RWPE2 (cell line): Measurements from ENCODE around the gene MED13.

Source experiments
- ATAC-seq: fragments of 200-7000 bp; cut with Tn5 transposase; 3 replicates; pipeline ENCODE4 v1.9.1; 2021; ENCODE audit warnings: low read depth
- DNase-seq: peaks from one replicate; pipeline ENCODE4 v3.0.0-alpha.2; 2020; ENCODE audit warnings: low spot score
- H3K27ac ChIP-seq: fragments of 450-650 bp; 2 replicates; pipeline ENCODE4 v1.5.1; 2017; ENCODE audit warnings: mild to moderate bottlenecking; ENCODE audit not compliant: poor library complexity, severe bottlenecking
- H3K27me3 ChIP-seq: fragments of 250-450 bp; sonication (Bioruptor Pico); 2 replicates; pipeline ENCODE4 v1.5.1; 2021; ENCODE audit warnings: mild to moderate bottlenecking, moderate library complexity; ENCODE audit not compliant: insufficient read depth, poor library complexity, severe bottlenecking
- H3K36me3 ChIP-seq: fragments of 250-450 bp; sonication (Bioruptor Pico); 2 replicates; pipeline ENCODE4 v1.5.1; 2020; ENCODE audit warnings: low read depth, mild to moderate bottlenecking, moderate library complexity
- H3K4me1 ChIP-seq: fragments of 250-450 bp; sonication (Bioruptor Pico); 2 replicates; pipeline ENCODE4 v1.5.1; 2021; ENCODE audit warnings: mild to moderate bottlenecking, moderate library complexity; ENCODE audit not compliant: insufficient read depth, poor library complexity, severe bottlenecking
- H3K4me3 ChIP-seq: fragments of 250-450 bp; sonication (Bioruptor Pico); 2 replicates; pipeline ENCODE4 v1.5.1; 2021; ENCODE audit warnings: mild to moderate bottlenecking, moderate library complexity; ENCODE audit not compliant: severe bottlenecking
- H3K9me3 ChIP-seq: fragments of 250-450 bp; sonication (Bioruptor Pico); 2 replicates; pipeline ENCODE4 v1.5.1; 2021; ENCODE audit warnings: mild to moderate bottlenecking, moderate library complexity; ENCODE audit not compliant: severe bottlenecking
- TF ChIP-seq, protein P1 (sequence below): fragments of 450-650 bp; IDR thresholded peaks from one replicate; pipeline ENCODE4 v1.5.1; 2017; ENCODE audit warnings: mild to moderate bottlenecking, moderate library complexity; ENCODE audit not compliant: poor library complexity, severe bottlenecking

The MED13 gene

DNA sequence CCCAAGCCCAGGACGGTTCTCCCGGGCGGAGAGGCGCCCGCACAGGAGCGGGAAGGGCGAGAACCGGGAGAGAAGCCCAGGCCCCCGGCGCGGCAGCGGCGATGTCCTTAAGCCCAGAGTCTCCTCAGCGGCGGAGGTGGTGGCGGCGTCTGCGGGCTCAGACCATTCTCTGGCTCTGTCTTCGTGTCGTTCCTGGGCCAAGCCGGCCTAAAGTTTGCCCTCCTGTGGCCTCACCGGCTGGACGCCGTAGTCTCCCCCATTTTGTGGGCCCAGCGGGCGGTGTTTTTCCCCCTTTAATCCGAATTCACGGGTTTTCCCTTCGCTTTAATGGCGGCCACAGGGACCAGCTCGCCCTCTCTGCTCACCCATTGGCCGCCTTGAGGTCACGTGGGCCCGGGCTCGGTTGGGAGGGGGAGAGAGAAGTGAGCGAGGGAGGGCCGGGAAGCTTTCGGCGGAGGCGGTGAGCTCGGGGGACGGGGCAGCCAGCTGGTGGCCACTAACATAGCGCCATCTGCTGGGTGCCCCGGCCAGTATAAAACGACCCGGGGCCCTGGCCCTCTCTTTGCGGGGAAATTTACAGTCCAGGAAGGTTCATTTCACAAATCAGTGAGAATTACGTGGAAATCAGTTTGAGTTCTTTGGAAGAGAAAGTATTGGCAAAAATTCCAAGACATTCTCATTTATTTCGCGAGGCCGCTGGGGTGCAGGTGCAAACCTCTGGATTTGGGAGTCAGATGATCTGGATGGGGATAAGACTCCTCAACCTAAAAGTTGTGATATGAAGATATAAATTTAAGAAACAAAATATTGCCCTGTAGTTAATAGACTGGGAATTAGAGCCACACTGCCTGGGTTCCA, 762 bp upstream of the MED13 start:
- DNase-seq (peak; percentile 99), ATAC-seq (peak; percentile 95)
- H3K36me3 ChIP-seq: peaks cover 30% of the 10 kb centered on the region
- no peaks in the 10 kb centered on the region for H3K9me3 ChIP-seq
- peak overlapping the region; percentile 93 for H3K4me3 ChIP-seq
- H3K27ac ChIP-seq: peak overlapping the region; percentile 77
- H3K4me1 ChIP-seq: peaks cover 23% of the 10 kb centered on the region
- TF ChIP-seq, protein P1, sequence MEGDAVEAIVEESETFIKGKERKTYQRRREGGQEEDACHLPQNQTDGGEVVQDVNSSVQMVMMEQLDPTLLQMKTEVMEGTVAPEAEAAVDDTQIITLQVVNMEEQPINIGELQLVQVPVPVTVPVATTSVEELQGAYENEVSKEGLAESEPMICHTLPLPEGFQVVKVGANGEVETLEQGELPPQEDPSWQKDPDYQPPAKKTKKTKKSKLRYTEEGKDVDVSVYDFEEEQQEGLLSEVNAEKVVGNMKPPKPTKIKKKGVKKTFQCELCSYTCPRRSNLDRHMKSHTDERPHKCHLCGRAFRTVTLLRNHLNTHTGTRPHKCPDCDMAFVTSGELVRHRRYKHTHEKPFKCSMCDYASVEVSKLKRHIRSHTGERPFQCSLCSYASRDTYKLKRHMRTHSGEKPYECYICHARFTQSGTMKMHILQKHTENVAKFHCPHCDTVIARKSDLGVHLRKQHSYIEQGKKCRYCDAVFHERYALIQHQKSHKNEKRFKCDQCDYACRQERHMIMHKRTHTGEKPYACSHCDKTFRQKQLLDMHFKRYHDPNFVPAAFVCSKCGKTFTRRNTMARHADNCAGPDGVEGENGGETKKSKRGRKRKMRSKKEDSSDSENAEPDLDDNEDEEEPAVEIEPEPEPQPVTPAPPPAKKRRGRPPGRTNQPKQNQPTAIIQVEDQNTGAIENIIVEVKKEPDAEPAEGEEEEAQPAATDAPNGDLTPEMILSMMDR: peak; percentile 98
- H3K27me3 ChIP-seq: no peaks in the 10 kb centered on the region

- Histone ChIP-seq H3K4me3 (peak overlapping the region; percentile 93), H3K36me3 (peaks cover 43% of the 10 kb centered on the region), H3K9me3 (no peaks in the 10 kb centered on the region), H3K4me1 (peaks cover 23% of the 10 kb centered on the region), H3K27ac (peak overlapping the region; percentile 77), H3K27me3 (no peaks in the 10 kb centered on the region)
- ATAC-seq: peak; percentile 32
- DNase-seq: no peak
- TF ChIP-seq, protein P1: no peak
Observed at GRCh38 chr17:62064029-62064790, 868 bp downstream of the MED13 start.

GRCh38 chr17:62062944-62063343, 2.1 kb downstream of the MED13 start:
- Histone ChIP-seq H3K27me3 (no peaks in the 10 kb centered on the region), H3K27ac (no peak overlapping the region), H3K36me3 (peaks cover 52% of the 10 kb centered on the region), H3K4me3 (peak overlapping the region; percentile 93), H3K9me3 (no peaks in the 10 kb centered on the region), H3K4me1 (peaks cover 28% of the 10 kb centered on the region)
- ATAC-seq (no peak), DNase-seq (no peak)
- TF ChIP-seq, protein P1: no peak

DNA sequence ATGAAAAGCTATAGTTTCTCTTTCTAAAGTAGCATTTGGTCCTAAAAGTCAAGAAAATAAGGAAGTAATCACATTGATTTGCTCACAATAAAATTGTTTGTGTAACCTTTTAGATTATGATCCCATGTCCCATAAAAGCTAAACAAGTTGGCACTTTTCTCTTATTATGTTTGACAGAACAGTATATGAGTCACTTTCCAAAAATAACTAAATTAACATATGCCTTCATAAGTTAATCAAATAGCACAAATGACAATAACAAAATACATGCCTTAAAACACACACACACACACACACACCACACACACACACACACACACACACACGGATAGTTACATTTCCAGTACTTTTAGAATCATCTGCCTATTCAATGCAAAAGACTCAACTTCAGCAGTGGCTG, 2.8 kb downstream of the MED13 start:
- no peak for ATAC-seq
- TF ChIP-seq, protein P1: no peak
- Histone ChIP-seq H3K36me3 (peaks cover 58% of the 10 kb centered on the region), H3K9me3 (no peaks in the 10 kb centered on the region), H3K27me3 (no peaks in the 10 kb centered on the region), H3K4me3 (no peak overlapping the region), H3K4me1 (peaks cover 28% of the 10 kb centered on the region), H3K27ac (no peak overlapping the region)
- DNase-seq: no peak
